LNCaP clone FGC (cell line): ENCODE data around the gene AGTR1.

Experiments
- DNase-seq: peaks from one replicate; pipeline ENCODE4 v3.0.0-alpha.2; 2011; ENCODE audit warnings: low read depth
- H3K4me3 ChIP-seq: 2 replicates; pipeline ENCODE4 v1.5.1; 2011; ENCODE audit warnings: mild to moderate bottlenecking, low read depth, low read length, control low read depth
- CTCF ChIP-seq: IDR thresholded peaks from 2 replicates; pipeline ENCODE4 v1.5.1; 2012; ENCODE audit warnings: mild to moderate bottlenecking; ENCODE audit not compliant: control insufficient read depth, insufficient read depth; ENCODE audit errors: extremely low read depth

AGTR1 gene

GRCh38 chr3:148680289-148680688, 17.4 kb upstream of the AGTR1 start:
- peak; percentile 91 for DNase-seq
- TF ChIP-seq CTCF: no peak

DNA sequence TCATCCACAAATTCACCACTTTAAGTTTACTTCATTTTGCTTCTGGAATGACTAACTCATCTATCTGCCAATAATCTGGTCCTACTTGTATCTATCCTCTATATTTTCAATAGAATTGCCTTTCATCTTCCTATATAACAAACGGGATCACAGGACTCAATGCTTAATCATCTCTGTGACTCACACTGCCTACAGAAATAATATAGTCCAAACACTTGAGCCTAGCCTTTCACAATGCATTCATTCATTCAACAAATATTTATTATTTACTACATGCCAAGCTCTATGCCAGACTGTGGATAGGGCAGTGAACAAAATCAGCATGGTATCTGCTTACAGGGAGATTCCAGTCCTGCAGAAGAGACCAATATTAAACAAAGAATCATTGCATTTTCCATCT, 16.6 kb upstream of the AGTR1 start:
- no peak for DNase-seq
- H3K4me3 ChIP-seq: no peak overlapping the region
- TF ChIP-seq CTCF: no peak

More at GRCh38 chr3:148680289-148680688, 17.4 kb upstream of the AGTR1 start:
- no peak overlapping the region for H3K4me3 ChIP-seq

DNA sequence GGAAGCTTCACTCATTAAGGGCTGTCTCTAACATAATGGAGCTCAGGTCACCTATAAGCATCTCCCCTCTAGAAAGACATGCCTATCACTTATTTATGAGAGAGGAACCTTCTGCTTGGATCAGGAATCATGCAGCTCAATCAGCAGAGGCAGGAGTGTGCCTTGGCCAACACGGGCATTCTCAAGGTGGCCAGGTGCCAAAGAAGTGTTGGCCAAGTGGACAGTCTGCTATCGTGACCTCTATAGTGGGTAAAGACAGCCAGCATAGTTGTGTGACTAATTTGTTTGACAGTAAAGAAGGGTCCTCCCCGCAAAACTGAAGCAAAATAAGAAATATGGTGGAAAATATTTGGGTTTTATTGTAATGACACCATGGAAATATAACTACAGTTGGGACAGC, 14.7 kb upstream of the AGTR1 start:
- DNase-seq: no peak
- H3K4me3 ChIP-seq: no peak overlapping the region
- TF ChIP-seq CTCF: no peak

GRCh38 chr3:148694116-148694515, 3.6 kb upstream of the AGTR1 start:
- no peak for TF ChIP-seq CTCF
- no peak overlapping the region for H3K4me3 ChIP-seq
- no peak for DNase-seq

DNA sequence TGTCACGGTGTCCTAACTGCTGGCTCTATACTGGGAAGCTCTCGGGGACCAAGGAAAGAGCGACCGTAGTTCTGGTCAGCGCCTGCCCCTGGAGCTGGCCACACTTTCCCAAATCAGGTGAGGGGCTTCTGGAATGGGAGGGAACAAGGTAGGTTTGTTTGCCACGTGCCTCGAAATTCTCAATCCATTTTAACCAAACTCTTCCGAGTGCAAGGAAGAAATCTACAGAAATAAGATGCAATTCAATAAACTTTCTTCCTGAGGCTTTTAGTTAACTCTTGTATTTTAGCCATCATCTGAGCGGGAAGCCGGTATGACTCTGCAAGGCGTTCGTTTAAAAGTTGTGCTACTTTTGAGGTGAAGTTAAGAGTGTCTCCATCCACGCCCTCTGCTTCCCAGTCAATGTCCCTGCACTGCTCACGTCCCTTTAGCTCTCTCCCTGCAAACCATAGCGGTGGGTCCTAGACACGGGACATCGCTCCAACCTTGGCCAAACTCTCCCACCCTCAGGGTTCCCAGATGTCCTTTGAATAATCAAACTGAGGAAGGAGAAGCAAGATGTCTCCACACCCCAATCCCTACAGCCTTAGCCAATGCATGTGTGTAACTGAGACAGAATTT, 597 bp downstream of the AGTR1 start:
- TF ChIP-seq CTCF: no peak
- H3K4me3 ChIP-seq: no peak overlapping the region

DNA sequence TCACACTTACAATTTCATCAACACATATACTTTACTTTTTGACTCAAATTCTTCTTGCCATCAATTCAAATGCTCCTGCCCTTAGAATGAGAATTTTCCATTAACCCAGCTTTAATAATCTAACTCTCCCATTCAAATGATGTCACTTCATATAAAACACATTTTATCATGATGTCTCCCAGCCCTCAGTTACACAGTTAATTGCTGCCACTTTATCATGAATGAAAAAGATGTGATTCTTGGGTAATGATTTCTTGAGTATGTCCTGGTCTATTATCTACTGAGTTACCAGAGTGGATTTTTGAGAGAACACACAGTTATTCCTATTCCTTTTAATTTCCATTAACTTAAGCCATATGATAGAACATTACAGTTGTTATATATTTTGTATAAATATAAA, 7.6 kb downstream of the AGTR1 start:
- no peak for DNase-seq
- H3K4me3 ChIP-seq: no peak overlapping the region
- TF ChIP-seq CTCF: no peak

More for the DNA sequence above, 597 bp downstream of the AGTR1 start:
- no peak for DNase-seq
